HG03558 (cell line): ENCODE measurements around the gene EXOC3.

Experiments
- ATAC-seq: cut with Tn5 transposase; IDR thresholded peaks from one replicate; pipeline ENCODE4 v1.9.1; 2021; ENCODE audit warnings: moderate number of reproducible peaks; ENCODE audit not compliant: unreplicated experiment; ENCODE audit errors: extremely low read depth

Gene EXOC3

GRCh38 chr5:424301-425110, 18.5 kb upstream of the EXOC3 start:
- ATAC-seq: peak; percentile 80

GRCh38 chr5:425714-426113, 17.3 kb upstream of the EXOC3 start:
- no peak for ATAC-seq

- no peak for ATAC-seq
Measured at GRCh38 chr5:426392-426976, 16.5 kb upstream of the EXOC3 start.

- no peak for ATAC-seq
Measured at GRCh38 chr5:427415-428087, 15.4 kb upstream of the EXOC3 start.

GRCh38 chr5:428219-428618, 14.8 kb upstream of the EXOC3 start:
- ATAC-seq: no peak

GRCh38 chr5:428754-429452, 14.1 kb upstream of the EXOC3 start:
- ATAC-seq: no peak

GRCh38 chr5:429453-430188, 13.4 kb upstream of the EXOC3 start:
- no peak for ATAC-seq

- ATAC-seq: no peak
Measured at GRCh38 chr5:430214-430925, 12.6 kb upstream of the EXOC3 start.

GRCh38 chr5:431001-431710, 11.8 kb upstream of the EXOC3 start:
- no peak for ATAC-seq

- no peak for ATAC-seq
Measured at GRCh38 chr5:431711-432050, 11.3 kb upstream of the EXOC3 start.

GRCh38 chr5:432201-432927, 10.6 kb upstream of the EXOC3 start:
- ATAC-seq: no peak

GRCh38 chr5:432928-433791, 9.8 kb upstream of the EXOC3 start:
- no peak for ATAC-seq

GRCh38 chr5:433836-434235, 9.1 kb upstream of the EXOC3 start:
- no peak for ATAC-seq

- no peak for ATAC-seq
Measured at GRCh38 chr5:434443-435146, 8.4 kb upstream of the EXOC3 start.

- ATAC-seq: no peak
Measured at GRCh38 chr5:435156-435790, 7.7 kb upstream of the EXOC3 start.

GRCh38 chr5:435961-436640, 6.9 kb upstream of the EXOC3 start:
- ATAC-seq: no peak
